Measurements from ENCODE around the gene CCDC78.
A peak's percentile ranks its signal among the peaks of the same experiment; 100 is the strongest.

CCDC78 gene

DNA sequence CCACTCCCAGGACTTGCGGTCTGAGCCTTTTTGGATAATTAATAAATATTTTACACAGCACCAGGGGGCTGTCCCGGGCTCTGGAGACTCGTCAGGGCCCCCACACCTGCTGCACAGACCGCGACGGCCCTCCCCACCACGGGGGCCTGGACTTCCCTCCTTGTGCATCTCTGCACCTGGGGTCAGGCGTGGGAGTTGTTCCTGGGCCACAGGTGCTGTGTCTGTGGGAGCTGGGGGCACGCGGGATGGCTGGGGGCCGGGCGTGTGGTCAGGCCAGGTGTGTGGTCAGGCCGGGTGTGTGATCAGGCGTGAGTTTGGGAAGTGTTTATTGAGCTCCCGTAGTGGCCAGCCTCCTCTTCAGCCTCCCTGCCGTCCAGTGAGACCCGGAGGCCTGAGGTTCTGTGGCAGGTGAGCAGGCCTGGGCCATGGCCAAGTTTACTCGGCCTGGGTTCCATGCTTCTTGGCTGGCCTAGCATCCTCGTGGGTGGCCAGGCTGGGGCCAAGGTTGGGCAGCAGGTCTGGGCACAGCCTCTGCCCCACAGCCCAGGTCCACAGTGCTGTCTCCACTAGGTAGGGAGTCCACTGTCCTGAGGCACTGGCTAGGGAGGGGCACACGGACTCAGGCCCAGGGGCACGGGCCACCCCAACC is 47.9 kb downstream of the CCDC78 start:
- no peak for DNase-seq (ENCODE audit: low spot score)

DNA sequence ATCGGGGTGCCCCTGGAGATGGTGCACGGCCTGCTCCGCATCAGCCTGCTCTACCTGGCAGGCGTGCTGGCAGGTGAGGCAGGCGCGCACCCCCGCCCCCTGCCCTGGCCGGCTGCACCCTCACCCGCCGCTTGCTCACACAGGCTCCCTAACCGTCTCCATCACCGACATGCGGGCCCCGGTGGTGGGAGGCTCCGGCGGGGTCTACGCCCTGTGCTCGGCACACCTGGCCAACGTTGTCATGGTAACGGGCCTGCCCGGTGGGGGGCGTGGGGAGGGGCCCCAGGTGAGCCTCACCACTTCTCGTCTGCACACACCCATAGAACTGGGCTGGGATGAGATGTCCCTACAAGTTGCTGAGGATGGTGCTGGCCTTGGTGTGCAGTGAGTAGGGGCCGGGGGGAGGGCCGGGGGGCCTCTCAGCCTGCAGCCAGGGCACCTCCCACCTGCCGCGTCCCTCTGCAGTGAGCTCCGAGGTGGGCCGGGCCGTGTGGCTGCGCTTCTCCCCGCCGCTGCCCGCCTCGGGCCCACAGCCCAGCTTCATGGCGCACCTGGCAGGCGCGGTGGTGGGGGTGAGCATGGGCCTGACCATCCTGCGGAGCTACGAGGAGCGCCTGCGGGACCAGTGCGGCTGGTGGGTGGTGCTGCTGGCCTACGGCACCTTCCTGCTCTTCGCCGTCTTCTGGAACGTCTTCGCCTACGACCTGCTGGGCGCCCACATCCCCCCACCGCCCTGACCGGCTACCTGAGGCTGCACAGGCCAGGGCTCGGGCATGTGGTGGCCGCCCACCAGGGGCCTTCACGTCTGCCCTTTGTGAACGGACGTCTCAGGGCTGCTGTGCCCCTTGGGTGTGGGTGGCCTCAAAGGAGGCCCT is 48.7 kb downstream of the CCDC78 start:
- DNase-seq (ENCODE audit: low spot score): no peak

DNA sequence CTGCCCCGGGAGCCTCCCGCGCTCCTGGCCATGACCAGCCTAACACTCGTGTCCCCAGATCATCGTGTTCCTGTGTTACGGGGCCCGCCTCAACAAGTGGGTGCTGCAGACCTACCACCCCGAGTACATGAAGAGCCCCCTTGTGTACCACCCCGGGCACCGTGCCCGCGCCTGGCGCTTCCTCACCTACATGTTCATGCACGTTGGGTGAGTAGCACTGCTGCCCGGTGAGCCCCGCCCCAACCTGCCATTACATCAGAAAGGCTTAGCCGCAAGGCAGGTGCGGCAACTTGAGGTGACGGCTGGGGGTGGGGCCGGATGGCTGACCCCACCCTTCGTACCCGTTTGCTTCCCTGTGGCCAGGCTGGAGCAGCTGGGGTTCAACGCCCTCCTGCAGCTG is 49.3 kb downstream of the CCDC78 start:
- peak; percentile 91 for DNase-seq (ENCODE audit: low spot score)

DNA sequence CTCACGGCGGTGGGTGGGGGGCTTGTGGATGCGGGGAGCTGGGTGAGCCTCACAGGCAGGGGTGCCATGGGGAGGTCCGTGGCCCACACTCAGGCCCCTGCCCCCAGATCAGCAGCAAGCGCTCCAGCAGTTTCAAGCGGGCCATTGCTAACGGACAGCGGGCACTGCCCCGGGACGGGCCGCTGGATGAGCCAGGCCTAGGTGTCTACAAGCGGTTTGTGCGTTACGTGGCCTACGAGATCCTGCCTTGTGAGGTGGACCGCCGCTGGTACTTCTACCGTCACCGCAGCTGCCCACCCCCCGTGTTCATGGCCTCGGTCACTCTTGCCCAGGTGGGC is 49.7 kb downstream of the CCDC78 start:
- no peak for DNase-seq (ENCODE audit: low spot score)

DNA sequence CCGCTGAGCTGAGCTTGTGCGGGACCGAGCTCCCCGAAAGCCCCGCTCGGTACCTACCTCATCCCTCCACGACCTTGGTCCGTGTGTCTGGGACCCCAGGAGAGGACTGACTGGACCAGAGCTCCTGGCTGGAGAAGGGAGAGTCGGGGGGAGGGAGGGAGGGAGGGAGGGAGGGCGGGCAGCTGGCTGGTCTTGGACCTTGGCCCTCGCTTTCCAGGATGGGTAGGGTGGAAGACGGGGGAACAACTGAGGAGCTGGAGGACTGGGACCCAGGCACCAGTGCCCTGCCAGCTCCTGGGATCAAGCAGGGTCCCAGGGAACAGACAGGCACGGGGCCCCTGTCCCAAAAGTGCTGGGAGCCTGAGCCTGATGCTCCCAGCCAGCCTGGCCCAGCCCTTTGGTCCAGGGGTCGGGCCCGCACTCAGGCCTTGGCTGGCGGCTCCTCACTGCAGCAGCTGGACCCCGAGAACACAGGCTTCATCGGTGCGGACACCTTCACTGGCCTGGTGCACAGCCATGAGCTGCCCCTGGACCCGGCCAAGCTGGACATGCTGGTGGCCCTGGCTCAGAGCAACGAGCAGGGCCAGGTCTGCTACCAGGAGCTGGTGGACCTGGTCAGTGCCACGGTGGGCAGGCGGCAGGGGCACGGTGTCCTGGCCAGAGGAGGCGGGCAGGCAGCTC is 50.2 kb downstream of the CCDC78 start:
- DNase-seq (ENCODE audit: low spot score): no peak

DNA sequence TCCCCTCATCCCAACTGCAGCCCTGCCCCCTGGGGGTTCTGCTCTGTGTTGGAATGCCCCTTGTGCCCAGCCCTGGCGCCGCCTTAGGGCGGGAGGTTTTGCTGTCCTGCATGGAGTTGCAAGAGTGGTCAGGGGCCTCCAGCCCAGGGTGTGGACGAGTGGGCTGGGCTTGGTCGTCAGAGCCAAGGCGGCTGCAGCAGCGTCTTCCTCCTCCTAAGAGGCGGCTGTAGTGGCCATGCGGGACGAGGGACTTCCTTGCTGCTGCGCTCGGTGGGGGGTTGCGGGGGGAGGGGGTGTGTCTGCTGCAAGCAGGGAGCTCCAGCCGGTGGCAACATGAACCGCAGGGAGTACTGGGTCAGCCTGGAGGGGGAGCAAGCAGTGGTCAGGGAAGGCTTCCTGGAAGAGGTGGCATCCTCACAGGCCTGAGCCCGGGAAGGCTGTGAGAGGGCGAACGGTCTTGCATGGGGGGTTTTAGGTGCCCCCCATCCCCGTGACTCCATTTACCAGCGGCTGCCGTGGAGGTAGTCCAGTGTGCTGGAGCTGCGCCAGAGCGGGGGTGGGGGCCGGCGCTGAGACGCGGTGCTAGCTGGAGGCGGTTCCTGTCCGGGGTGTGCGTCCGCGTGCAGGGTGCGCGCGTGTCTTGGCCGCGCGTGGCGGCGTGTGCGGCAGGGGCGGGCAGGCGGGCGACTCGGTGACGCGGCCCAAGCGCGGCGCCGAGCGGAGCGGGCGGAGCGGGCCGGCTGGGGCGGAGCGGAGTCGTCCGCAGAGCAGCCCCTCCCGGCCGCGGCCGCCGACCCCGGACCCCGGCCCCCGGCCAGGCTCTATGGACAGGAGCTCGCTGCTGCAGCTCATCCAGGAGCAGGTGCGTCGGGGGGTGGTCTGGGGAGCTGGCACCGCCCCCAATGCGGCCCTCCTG is 51.0 kb downstream of the CCDC78 start, which contains the start of gene RHBDL1:
TSS of gene RHBDL1 (plus strand) at position 704 of the 916 bp plus-strand sequence. CDS start at position 824, 120 bp downstream.
- DNase-seq (ENCODE audit: low spot score): no peak

DNA sequence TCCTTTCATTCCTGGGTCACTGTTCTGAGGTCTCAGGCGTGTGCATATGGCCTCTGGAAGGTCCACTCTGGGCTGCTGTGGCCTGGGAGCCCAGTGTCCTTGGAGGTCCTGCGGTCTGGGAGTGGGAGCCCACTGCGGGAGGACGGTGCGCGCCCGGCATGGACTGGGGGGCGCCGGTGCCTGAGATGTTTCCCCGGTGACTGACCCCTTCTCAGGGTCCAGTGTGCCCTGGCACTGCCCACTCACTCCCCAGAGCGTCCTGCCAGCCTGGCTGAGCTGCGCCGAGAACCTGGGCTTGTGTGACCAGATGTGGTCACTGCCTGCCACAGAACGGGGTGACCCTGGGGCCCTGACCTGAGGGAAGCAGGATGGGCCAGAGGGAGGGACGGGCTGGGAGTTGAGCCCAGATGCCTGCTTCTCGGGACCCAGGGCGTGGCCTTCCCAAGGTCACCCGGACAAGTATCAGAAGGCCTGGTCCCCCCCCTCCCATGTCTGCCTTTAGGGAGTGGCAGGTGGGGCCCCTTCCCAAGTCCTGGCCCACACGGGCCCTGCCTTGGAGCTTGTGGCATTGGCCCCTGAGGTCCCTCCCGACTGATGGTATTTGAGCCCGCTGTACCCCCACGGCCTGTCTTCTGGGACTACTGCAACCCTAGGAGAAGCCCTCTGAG is 51.9 kb downstream of the CCDC78 start:
- no peak for DNase-seq (ENCODE audit: low spot score)

DNA sequence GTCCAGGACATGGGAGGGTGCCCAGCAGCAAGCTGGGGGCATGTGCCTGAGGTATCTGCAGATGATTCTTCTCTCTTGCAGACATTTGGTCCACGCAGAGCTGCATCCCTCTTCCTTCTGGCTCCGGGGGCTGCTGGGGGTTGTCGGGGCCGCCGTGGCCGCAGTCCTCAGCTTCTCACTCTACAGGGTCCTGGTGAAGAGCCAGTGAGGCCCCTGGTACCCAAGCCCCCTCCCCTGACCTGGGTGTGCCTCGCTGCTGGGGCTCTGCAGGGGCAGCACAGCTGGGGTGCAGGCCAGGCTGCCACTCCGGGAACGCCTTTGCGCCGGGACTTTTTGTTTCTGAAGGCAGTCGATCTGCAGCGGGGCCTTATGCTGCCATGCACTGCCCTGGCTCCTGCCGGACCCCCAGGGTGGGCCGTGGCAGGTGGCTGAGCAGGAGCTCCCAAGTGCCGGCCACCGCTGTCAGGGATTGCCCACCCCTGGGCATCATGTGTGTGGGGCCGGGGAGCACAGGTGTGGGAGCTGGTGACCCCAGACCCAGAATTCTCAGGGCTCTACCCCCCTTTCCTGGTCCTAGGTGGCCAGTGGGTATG is 52.7 kb downstream of the CCDC78 start:
- no peak for DNase-seq (ENCODE audit: low spot score)

DNA sequence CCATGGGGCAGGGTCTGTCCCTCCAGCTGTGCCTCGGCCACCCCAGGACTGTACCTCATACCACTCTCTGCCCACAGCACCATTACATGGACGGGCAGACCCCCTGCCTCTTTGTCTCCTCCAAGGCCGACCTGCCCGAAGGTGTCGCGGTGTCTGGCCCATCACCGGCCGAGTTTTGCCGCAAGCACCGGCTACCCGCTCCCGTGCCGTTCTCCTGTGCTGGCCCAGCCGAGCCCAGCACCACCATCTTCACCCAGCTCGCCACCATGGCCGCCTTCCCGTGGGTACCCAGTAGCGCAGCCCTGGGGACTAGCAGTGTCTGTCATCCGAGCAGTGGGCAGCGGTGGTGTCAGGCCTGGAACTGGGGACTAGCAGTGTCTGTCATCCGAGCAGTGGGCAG is 53.4 kb downstream of the CCDC78 start:
- no peak for DNase-seq (ENCODE audit: low spot score)

Measured in SW480 (cell line).